GM23248 (cell line): ENCODE measurements around the gene FTCDNL1. TPM values are rescaled to one million over a fixed set of nuclear protein-coding genes. Genes with fewer than 3 reads are reported as not detected.

ENCODE experiments used
- DNase-seq: peaks from one replicate; pipeline ENCODE4 v3.0.0-alpha.2; 2015
- H2AFZ ChIP-seq: fragments of 200-600 bp; sonication (generic); 2 replicates; pipeline ENCODE4 v1.6.1; 2016; ENCODE audit warnings: antibody characterized with exemption
- H3F3A ChIP-seq: fragments of 200-600 bp; sonication (generic); 2 replicates; pipeline ENCODE4 v1.6.1; 2016; ENCODE audit warnings: mild to moderate bottlenecking, antibody characterized with exemption, mixed run types; ENCODE audit not compliant: insufficient read depth
- H3K27ac ChIP-seq: fragments of 200-600 bp; sonication (generic); 2 replicates; pipeline ENCODE4 v1.5.1; 2016; ENCODE audit warnings: mild to moderate bottlenecking
- H3K27me3 ChIP-seq: fragments of 200-600 bp; sonication (generic); replicated peaks from 2 replicates; pipeline ENCODE4 v1.6.1; 2016; ENCODE audit warnings: mild to moderate bottlenecking; ENCODE audit not compliant: insufficient read depth
- H3K36me3 ChIP-seq: fragments of 200-600 bp; sonication (generic); 2 replicates; pipeline ENCODE4 v1.6.1; 2016; ENCODE audit warnings: low read depth, mild to moderate bottlenecking
- H3K4me1 ChIP-seq: fragments of 200-600 bp; sonication (generic); 2 replicates; pipeline ENCODE4 v1.6.1; 2016; ENCODE audit warnings: mild to moderate bottlenecking; ENCODE audit not compliant: insufficient read depth
- H3K4me2 ChIP-seq: fragments of 200-600 bp; sonication (generic); one replicate; pipeline ENCODE4 v1.6.1; 2016; ENCODE audit warnings: mild to moderate bottlenecking; ENCODE audit not compliant: unreplicated experiment
- H3K4me3 ChIP-seq: fragments of 200-600 bp; sonication (generic); 2 replicates; pipeline ENCODE4 v1.5.1; 2016; ENCODE audit warnings: mild to moderate bottlenecking
- H3K79me2 ChIP-seq: fragments of 200-600 bp; sonication (generic); 2 replicates; pipeline ENCODE4 v1.6.1; 2016; ENCODE audit warnings: mild to moderate bottlenecking; ENCODE audit not compliant: insufficient read depth
- H3K9ac ChIP-seq: fragments of 200-600 bp; sonication (generic); 2 replicates; pipeline ENCODE4 v1.6.1; 2016; ENCODE audit warnings: mild to moderate bottlenecking
- H3K9me2 ChIP-seq: fragments of 200-600 bp; sonication (generic); 2 replicates; pipeline ENCODE4 v1.6.1; 2016; ENCODE audit warnings: mixed run types, mild to moderate bottlenecking, moderate library complexity; ENCODE audit not compliant: insufficient read depth
- H3K9me3 ChIP-seq: fragments of 200-600 bp; sonication (generic); one replicate; pipeline ENCODE4 v1.6.1; 2017; ENCODE audit warnings: low read depth
- H4K20me1 ChIP-seq: fragments of 200-600 bp; sonication (generic); 2 replicates; pipeline ENCODE4 v1.6.0; 2016; ENCODE audit not compliant: insufficient read depth
- EZH2 ChIP-seq: fragments of 200-600 bp; sonication (generic); IDR thresholded peaks from 2 replicates; pipeline ENCODE4 v1.6.1; 2018; ENCODE audit warnings: antibody characterized with exemption, mild to moderate bottlenecking; ENCODE audit not compliant: insufficient read depth, poor library complexity, severe bottlenecking
- EZH2phosphoT487 ChIP-seq: fragments of 200-600 bp; sonication (generic); IDR thresholded peaks from 2 replicates; pipeline ENCODE4 v1.6.1; 2018; ENCODE audit warnings: antibody characterized with exemption, moderate library complexity, mild to moderate bottlenecking, low read depth; ENCODE audit not compliant: insufficient read depth
- WGBS, 2 experiments: methylation state at CpG; one replicate each; pipeline ENCODE4 v1.1.6; 2015 to 2017; ENCODE audit warnings: low lambda C conversion rate in 2 of 2, low coverage in 1 of 2; ENCODE audit errors: missing lambda C conversion rate in 2 of 2; 5-methylcytosine and 5-hydroxymethylcytosine counted together
- in situ Hi-C: fragments of 300-500 bp; cut with MboI; formaldehyde crosslinking; loops from 2 replicates; pipeline ENCODE4 v1.15.0; 2020
- polyA plus RNA-seq: library from polyadenylated mRNA; unstranded; fragments of >200 nt; fragmentation: Nextera tagmentation; extraction: Ambion mirVana; gene quantifications from 2 replicates; pipeline ENCODE4 v1.2.1, GENCODE V29; 2016
- total RNA-seq: library from RNA; depleted of rRNA; stranded (reverse); fragments of >200 nt; shearing (Covaris generic); gene quantifications from 2 replicates; pipeline ENCODE4 v1.2.3, GENCODE V29; 2014

The FTCDNL1 gene
- total and polyA plus RNA-seq, 2 experiments from 2014 or later: 0.65 to 1.9 TPM

GRCh38 chr2:199861132-199861774 is 10.3 kb upstream of the FTCDNL1 start:
- Histone ChIP-seq H3K79me2 (no peaks in the 10 kb centered on the region), H3K27ac (no peak overlapping the region), H3K9ac (no peak overlapping the region), H3K4me3 (no peak overlapping the region), H3K36me3 (no peaks in the 10 kb centered on the region), H2AFZ (no peak overlapping the region), H3K9me2 (no peaks in the 10 kb centered on the region), H4K20me1 (no peaks in the 10 kb centered on the region), H3K27me3 (no peaks in the 10 kb centered on the region; the same call in 1 of the 2 replicates), H3K9me3 (no peaks in the 10 kb centered on the region), H3K4me2 (no peak overlapping the region), H3K4me1 (no peaks in the 10 kb centered on the region), H3F3A (no peaks in the 10 kb centered on the region)
- WGBS, 2 experiments: 4 to 10% methylated on average over 4 of the region's 4 CpGs
- peak; percentile 54 for DNase-seq
- in situ Hi-C loops: no loop called here
- TF ChIP-seq EZH2phosphoT487 (no peak), EZH2 (no peak)

- H4K20me1 ChIP-seq: no peaks in the 10 kb centered on the region
- H3K4me2 ChIP-seq: no peak overlapping the region
- H3K9me3 ChIP-seq: no peaks in the 10 kb centered on the region
- H3K9me2 ChIP-seq: no peaks in the 10 kb centered on the region
- H3K27me3 ChIP-seq: peaks cover 10% of the 10 kb centered on the region
- no peaks in the 10 kb centered on the region for H3K79me2 ChIP-seq
- in situ Hi-C loops: no loop called here
- 29 to 38% methylated on average over 4 of the region's 4 CpGs for WGBS, 2 experiments
- no peak overlapping the region for H3K4me3 ChIP-seq
- TF ChIP-seq EZH2 (no peak), EZH2phosphoT487 (no peak)
- H3K36me3 ChIP-seq: no peaks in the 10 kb centered on the region
- H3K9ac ChIP-seq: no peak overlapping the region
- H3K4me1 ChIP-seq: no peaks in the 10 kb centered on the region
- H3K27ac ChIP-seq: no peak overlapping the region
- no peak for DNase-seq
- H2AFZ ChIP-seq: no peak overlapping the region
- no peaks in the 10 kb centered on the region for H3F3A ChIP-seq
Observed at GRCh38 chr2:199855812-199856211, 4.8 kb upstream of the FTCDNL1 start.

GRCh38 chr2:199851883-199852282 is 891 bp upstream of the FTCDNL1 start:
- Histone ChIP-seq H3K4me3 (no peak overlapping the region), H3K27me3 (peaks cover 10% of the 10 kb centered on the region)
- in situ Hi-C loops: no loop called here

GRCh38 chr2:199851501-199851810 is 464 bp upstream of the FTCDNL1 start:
- Histone ChIP-seq H3K79me2 (no peaks in the 10 kb centered on the region), H3F3A (no peaks in the 10 kb centered on the region), H3K36me3 (no peaks in the 10 kb centered on the region), H3K9me3 (no peaks in the 10 kb centered on the region), H3K9me2 (no peaks in the 10 kb centered on the region), H3K9ac (peak overlapping the region; percentile 55; the same call in 1 of the 2 replicates), H2AFZ (peak overlapping the region; percentile 94), H4K20me1 (no peaks in the 10 kb centered on the region), H3K4me3 (peak overlapping the region; percentile 75), H3K27me3 (peaks cover 10% of the 10 kb centered on the region), H3K27ac (no peak overlapping the region), H3K4me2 (peak overlapping the region; percentile 96), H3K4me1 (no peaks in the 10 kb centered on the region)
- in situ Hi-C loops: no loop called here
- TF ChIP-seq EZH2phosphoT487 (no peak), EZH2 (no peak)
- DNase-seq: no peak
- WGBS, 2 experiments: 48 to 51% methylated on average over 8 of the region's 8 CpGs

More at GRCh38 chr2:199851883-199852282, 891 bp upstream of the FTCDNL1 start:
- no peak overlapping the region for H2AFZ ChIP-seq
- DNase-seq: no peak
- no peaks in the 10 kb centered on the region for H3K36me3 ChIP-seq
- no peak overlapping the region for H3K9ac ChIP-seq
- 97 to 100% methylated on average over 2 of the region's 2 CpGs for WGBS, 2 experiments
- H4K20me1 ChIP-seq: no peaks in the 10 kb centered on the region
- no peaks in the 10 kb centered on the region for H3K9me3 ChIP-seq
- H3K27ac ChIP-seq: no peak overlapping the region
- no peaks in the 10 kb centered on the region for H3K9me2 ChIP-seq
- H3K79me2 ChIP-seq: no peaks in the 10 kb centered on the region
- no peak for TF ChIP-seq EZH2phosphoT487
- TF ChIP-seq EZH2: no peak
- H3F3A ChIP-seq: no peaks in the 10 kb centered on the region
- no peaks in the 10 kb centered on the region for H3K4me1 ChIP-seq
- no peak overlapping the region for H3K4me2 ChIP-seq

- Histone ChIP-seq H3K4me1 (no peaks in the 10 kb centered on the region), H3K79me2 (no peaks in the 10 kb centered on the region), H3K36me3 (no peaks in the 10 kb centered on the region), H3K4me3 (peak overlapping the region; percentile 75), H3K4me2 (peak overlapping the region; percentile 55), H3K9me2 (no peaks in the 10 kb centered on the region), H3F3A (no peaks in the 10 kb centered on the region), H2AFZ (peak overlapping the region; percentile 94), H3K9ac (peak overlapping the region; percentile 55), H3K27ac (no peak overlapping the region), H3K27me3 (peaks cover 6% of the 10 kb centered on the region), H3K9me3 (no peaks in the 10 kb centered on the region), H4K20me1 (no peaks in the 10 kb centered on the region)
- in situ Hi-C loops: no loop called here
- TF ChIP-seq EZH2 (no peak), EZH2phosphoT487 (no peak)
- 22 to 28% methylated on average over 11 to 12 of the region's 12 CpGs for WGBS, 2 experiments
- DNase-seq: no peak
Observed at GRCh38 chr2:199850218-199850717, 724 bp downstream of the FTCDNL1 start.
